Activated CD4-positive, alpha-beta T cell treated with anti-CD3 and anti-CD28 coated beads for 24 hours (primary cell): ENCODE results near the gene SHROOM1.
"Not testable (repeated sequence)": the region's sequence is repeated elsewhere in the genome, so short reads cannot be mapped to it uniquely, and the experiment has no call there.

ENCODE experiments used
- DNase-seq, 2 donors: peaks; one replicate each; pipeline ENCODE4 v3.0.0-alpha.2; 2020; ENCODE audit warnings: low read depth in 2 of 2

Gene SHROOM1

DNA sequence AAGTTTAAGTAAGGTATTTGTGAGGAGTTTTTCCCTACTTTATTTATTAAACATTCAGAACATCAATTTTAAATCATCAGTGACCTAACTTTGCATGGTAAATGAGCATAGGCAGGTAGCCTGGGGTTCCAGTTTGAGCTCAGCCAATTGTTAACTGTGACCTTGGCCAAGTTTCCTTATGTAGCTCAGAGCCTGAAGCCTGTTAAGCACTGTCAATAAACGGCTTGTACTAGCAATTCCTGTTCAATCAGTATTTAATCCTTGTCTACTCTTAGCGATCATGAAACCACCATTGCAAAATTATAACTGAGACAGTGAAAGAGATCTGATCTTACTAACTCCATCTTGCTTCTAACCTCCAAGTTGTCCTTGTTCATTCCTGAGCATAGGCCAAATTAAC is 22.0 kb downstream of the SHROOM1 start:
- no peak for DNase-seq

DNA sequence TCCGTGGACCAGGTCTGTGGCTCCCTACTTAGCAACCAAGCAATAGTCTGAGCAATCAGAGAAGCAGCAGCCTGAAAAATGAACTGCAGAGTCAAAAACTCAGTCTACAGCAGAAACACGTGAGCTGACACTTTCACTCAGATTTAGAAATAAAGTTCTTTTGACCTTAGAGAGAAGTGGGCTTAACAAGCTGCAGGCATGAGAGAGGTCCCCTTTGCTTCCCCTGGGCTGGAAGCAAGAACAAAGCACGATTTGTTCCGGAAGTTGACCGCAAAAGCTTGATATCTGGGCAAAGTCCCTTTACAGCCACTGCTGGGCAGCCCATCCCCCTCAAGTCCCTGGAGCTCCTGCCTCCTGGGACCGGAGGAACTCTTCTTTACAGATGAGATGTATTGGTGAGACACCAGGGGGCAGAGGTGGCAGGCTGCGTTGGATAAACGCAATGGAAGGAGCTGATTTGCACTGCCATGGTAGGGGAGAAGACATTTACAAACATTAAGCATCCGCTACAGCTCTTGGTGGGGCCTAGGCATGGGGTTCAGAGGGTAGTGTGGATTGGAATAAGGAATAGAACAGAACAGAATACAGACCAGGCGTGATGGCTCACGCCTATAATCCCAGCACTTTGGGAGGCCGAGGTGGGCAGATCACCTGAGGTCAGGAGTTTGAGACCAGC is 23.1 kb downstream of the SHROOM1 start:
- DNase-seq, result no peak

DNA sequence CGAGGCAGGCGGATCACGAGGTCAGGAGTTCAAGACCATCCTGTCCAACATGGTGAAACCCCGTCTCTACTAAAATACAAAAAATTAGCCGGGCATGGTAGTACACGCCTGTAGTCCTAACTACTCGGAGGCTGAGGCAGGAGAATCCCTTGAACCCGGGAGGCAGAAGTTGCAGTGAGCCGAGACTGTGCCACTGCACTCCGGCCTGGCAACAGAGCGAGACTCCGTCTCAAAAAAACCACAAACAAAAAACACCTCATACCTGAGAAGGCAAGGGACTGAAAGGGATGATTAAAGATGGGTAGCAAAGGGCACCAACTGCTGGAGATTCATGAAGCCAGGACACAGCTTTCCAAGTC is 23.7 kb downstream of the SHROOM1 start:
- not testable (repeated sequence) for DNase-seq

DNA sequence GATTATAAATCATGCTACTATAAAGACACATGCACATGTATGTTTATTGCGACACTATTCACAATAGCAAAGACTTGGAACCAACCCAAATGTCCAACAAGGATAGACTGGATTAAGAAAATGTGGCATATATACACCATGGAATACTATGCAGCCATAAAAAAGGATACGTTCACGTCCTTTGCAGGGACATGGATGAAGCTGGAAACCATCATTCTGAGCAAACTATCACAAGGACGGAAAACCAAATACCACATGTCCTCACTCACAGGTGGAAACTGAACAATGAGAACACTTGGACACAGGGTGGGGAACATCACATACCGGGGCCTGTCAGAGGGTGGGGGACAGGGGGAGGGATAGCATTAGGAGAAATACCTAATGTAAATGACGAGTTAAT is 24.6 kb downstream of the SHROOM1 start:
- DNase-seq, result not testable (repeated sequence)

DNA sequence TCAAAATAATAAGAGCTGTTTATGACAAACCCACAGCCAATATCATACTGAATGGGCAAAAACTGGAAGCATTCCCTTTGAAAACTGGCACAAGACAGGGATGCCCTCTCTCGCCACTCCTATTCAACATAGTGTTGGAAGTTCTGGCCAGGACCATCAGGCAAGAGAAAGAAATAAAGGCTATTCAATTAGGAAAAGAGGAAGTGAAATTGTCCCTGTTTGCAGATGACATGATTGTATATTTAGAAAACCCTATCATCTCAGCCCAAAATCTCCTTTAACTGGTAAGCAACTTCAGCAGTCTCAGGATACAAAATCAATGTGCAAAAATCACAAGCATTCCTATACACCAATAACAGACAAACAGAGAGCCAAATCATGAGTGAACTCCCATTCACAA is 26.2 kb downstream of the SHROOM1 start:
- DNase-seq, result not testable (repeated sequence)

DNA sequence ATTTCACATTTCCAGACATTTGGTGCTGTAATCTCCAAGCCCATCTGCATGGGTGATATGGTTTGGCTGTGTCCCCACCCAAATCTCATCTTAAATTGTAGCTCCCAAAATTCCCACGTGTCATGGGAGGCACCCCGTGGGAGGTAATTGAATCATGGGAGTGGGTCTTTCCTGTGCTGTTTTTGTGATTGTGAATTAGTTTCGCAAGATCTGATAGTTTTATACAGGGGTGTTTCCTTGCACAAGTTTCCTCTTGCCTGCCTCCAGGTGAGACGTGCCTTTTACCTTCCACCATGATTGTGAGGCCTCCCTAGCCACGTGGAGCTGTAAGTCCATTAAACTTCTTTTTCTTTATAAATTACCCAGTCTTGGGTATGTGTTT is 27.8 kb downstream of the SHROOM1 start:
- not testable (repeated sequence) for DNase-seq

DNA sequence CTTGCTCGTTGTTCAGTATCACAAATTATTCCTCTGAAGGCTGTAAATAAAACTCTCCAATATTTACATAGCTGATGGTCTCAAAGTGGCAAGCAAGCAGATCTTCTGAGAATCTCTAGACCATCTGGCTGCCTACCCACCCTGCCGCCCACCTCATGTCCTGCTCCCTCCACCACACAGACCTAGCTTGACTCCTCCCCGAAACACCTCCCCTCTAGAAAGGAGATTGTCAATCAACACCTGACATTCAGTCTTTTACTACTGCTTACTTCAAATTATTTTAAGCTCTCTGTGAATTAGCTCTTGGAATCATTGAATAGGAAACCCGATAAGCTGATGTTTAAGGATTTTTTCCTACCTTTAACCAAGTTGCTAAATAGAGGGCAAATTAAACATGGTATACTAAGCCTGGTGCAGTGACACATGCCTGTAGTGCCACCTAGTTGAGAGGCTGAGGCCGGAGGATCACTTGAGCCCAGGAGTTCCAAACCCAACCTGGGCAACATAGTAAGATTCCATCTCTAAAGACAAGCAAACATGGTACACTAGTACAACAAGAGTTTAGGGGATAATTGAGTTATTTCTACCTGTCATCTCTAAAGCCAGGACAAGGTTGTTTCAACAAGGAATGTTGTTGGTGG is 28.3 kb downstream of the SHROOM1 start:
- DNase-seq, result no peak

DNA sequence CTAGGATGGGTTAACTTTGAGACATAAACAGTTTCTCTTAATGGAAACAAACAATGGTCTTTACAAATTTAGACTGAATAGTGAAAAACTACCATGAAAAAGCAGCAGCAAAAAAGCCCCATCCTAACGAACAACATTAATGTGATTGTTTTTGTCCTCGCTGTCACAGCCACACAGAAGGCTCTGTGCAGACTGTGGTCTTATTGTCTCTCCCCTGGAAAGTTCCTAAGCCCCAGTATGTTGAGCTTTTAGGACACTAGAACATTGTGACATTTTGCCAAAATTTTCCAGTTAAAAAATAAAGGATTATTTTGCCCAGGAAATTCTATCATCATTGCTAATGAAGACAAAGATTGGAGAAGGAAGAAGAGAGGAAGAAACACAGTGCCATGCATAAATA is 29.9 kb downstream of the SHROOM1 start:
- DNase-seq, result no peak

DNA sequence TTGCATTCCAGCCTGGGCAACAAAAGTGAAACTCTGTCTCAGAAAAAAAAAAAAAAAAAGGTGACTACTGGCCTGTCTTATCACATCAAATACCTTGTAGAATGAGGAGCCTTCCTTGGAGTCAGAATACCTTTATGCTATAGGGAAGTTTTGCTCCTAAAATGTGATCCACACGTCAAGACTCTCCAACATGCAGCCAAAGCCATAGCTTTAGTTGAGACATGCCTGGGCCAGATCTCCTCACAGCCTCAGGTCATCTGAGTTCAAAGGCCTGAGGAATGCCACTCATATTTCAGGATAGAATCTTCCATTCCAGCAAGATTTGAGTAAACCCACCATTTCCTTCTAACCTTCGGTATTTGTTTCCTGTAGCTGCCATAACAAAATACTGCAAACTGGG is 31.1 kb downstream of the SHROOM1 start:
- no peak for DNase-seq

DNA sequence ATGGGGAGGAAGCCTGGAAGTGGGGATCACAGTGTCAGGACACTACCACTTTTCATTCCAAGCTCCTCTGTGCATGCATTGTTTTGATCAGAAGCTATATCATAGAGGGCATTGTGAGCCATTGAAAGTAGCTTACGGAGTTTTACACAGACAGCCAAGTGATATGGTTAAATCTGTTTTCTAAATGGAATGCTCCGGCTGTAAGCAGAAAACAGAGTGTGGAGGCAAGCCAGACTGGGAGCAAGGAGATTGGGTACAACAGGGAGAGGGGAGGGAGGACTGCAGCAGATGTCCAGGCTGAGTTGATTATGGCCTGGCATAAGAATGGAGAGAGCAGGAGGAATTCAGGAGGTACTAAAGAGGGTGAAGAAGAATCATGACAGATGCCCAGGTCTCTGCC is 32.8 kb downstream of the SHROOM1 start:
- no peak for DNase-seq

DNA sequence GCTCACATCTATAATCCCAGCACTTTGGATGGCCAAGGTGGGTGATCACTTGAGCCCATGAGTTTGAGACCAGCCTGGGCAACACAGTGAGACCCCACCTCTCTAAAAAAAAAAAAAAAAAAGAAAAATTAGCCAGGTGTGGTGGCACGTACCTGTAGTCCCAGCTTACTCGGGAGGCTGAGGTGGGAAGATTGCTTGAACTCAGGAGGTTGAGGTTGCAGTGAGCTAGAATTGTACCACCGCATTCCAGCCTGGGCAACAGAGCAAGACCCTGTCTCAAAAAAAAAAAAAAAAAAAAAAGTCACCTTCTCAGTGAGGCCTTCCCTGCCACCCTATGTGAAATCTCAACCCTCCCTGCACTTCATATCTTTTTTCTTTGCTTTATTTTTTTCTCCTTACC is 39.4 kb downstream of the SHROOM1 start:
- no peak for DNase-seq

DNA sequence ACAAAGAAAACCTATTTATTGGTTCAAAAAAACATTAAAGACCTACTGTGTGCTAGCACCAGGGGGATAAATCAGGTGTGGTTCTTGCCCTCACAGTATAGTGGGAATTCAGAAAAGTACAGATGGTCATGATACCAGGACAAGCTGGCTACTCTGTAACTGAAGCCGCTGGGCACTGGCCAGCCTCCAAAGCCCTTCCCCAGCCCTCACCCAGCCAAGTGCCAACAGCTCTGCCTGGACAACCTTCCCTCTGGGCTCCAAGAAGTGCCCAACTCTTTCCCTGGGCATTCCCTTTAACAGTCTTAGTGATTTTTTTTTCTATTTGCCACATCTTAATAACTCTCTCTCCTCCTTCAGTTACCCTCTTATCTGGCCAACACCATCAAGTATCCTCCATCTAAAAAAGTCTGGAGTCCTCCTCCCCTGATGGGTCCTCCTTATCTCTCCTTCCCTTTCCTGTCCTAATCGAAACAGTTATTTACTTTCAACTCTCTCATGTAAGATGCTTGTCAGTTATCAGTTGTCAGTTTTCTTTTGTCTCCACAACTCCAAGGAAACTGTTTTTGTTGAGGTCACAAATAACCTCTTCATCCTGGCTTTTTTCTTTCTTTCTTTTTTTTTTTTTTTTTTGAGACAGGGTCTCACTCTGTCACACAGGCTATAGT is 40.1 kb downstream of the SHROOM1 start:
- no peak for DNase-seq

DNA sequence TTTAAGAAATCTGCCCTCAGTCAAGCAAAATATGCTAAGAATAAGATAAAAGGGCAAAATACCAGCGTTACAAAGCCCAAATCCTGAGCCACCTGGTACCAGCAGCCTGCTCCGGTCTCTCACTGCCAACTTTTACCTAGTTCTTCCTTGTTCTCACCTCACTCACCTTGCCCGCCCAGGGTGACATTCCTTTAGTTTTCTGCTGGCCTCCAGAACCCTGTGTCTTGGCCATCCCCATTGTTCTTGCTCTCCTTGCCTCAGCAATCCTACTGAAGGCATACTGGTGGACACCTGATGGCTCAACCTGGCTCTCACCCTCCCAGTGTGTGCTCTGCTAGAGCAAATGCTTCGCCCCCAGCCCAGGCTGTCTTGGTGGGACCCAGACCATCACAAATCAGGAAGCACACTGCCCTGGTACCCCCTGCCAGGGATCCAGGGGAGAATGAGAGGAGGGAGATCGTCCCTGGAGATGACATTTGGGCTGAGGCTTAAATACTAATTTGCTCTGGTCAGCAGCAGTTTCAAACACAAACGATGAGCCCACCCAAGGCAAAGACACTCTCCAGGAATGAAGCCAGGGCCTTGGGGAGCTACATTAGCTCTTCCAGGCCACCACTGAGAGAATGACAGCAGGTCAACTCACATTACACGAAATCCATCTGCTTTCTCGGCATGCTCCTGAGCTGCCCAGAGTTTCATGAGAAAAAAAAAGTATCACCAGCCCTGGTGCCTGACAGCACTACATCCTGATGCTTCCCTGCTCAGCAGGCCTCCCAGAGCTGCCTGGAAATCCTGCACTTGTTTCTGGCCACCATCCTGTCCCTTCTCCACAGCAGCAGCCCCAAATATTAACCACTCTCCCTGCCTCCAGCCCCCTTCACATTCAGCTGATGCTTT is 41.2 kb downstream of the SHROOM1 start:
- DNase-seq, result no peak

DNA sequence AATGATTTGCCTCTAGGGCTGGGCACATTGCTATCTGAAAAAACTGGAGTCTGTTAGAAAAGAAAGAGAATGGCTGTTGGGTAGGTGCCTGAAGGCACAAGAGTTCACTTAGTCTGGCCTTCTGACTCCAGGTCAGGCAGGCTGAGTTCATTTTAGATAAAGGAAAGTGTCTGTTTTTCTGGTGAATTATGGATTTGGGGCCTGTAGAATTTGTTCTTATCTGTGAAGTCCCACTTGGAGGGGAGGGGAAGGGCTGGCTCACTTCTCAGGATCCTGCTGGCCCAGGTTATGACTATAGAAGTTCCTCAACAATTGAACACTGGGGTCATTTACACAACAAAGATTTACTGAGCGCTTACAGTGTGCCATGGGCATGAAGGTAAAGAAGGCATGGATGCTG is 41.9 kb downstream of the SHROOM1 start:
- no peak for DNase-seq

DNA sequence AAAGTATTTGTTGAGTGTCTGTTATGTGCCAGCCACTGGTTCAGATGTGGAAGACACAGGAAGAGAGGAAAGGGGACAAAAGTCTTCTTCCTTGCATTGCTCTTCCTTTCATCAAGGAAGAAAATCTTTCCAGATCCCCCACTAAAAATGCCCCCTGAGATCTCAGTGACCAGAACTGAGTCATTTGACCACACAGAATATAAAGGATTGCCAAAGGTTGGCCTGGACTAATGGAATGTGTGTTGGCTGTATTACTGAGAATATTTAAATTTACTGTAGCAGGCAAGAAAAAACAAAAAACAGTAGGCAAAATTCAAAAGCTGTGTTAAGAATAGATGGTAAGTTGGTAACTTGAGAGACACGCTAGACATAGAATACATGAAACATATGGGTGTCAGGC is 43.4 kb downstream of the SHROOM1 start:
- no peak for DNase-seq

DNA sequence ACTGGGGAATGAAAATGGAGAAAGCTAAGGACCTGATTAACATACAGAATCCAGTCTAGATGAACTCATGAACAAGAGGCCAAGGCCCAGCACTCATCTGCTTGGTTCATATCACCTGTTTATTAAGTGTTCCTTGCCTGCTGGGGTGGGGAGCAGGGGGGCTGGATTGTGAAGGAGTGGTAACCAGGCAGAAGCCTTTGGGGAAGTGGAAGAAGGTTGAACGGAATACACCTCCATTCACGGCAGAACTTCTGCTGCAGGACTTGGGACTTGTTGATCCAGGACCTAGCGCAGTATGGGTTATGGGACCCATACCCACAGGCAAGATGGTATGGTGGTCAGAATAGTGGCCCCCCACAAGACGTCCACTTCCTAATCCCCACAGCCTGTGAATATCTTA is 44.6 kb downstream of the SHROOM1 start:
- DNase-seq, result no peak

DNA sequence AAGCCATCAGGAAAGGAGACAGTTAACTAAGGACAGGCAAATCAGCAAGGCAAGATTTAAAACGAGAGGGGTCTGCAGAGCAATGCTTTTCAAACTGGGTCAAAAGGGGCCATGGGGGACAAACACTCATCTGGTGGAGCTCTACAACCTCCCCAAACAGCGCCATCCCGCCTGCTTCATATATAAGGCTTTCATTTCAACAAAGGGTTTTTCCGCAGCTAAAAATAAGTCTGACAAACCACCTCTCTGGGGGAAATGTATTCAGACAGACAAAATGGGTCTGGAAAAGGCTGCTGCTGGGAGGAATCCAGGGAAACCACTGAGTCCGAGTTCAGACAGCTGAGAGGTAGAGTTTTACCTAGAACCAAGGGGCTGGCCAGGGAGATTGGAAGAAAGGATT is 45.1 kb downstream of the SHROOM1 start:
- no peak for DNase-seq

DNA sequence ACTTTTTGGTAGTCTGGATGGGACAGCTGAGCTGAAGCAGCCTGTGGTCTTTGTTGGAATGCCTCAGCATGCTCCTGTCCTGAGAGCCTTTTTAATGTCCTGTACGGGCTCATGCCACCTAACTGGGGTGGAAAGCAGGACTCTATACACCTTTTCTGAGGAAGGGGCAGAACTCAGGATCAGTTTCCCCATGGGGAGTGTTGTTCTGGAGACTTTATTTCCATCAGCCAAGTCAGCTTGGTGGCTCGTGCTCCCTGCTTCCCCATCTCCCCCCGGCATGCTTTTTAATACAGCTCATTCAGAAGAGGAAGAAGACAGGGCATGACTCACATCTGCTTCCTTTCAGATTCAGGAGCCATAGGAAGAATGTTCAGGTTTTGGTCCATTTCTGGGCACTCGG is 48.3 kb downstream of the SHROOM1 start:
- no peak for DNase-seq

DNA sequence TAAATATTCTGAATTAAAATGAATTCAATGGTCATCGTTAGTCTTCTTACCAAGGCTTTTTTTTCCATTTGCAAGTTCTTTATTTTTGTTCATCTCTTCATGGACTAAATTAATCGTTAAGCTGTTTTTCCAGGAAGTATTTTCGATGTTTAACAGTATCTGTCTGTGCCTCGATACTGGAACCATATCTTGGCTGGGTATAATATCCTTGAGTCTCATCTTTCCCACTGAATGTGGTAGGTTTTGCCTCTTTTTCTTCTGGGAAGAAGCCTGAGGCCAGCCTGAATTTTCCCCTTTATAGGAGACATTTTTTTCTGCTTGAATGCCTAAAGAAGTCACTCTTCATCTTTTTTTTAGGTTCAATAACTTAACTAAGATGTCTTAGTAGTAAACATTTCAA is 49.4 kb downstream of the SHROOM1 start:
- DNase-seq, result no peak

DNA sequence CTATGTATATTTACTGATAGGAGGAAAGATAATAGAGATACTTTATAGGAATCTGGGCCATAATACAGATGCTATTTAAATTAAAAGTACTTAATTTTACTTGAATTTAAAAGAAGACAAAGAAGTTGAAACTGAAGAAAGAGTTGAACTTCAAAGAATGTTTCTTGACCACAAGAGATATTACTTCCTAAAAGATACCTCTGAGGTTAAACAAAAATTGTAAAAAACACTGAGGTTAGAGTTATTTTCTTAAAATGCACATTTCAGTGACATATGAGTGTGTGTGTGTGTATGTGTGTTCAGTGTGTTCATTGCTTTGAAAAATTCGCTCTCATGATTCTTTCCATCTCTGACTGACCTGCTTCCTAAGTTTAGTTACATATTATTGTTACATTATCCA is 49.9 kb downstream of the SHROOM1 start:
- no peak for DNase-seq

DNA sequence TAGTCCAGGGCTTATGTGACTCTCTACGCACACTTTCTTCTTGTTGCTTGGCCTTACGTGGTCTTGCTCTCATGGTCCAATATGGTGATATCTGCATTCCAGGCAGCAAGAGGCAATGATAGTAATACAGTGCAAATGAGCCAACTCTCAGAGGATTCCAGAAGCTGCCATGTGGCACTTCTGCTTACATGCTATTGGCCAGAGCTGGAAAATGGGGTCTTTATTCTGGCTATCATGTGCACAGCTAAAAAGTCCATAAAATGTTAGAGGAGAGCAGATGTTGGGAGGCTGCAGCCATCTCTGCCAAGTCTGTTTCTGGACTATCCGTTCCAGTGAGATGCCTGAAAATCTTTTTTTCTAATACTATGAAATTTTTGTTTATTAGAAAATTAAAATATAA is 50.5 kb downstream of the SHROOM1 start:
- DNase-seq, result no peak

DNA sequence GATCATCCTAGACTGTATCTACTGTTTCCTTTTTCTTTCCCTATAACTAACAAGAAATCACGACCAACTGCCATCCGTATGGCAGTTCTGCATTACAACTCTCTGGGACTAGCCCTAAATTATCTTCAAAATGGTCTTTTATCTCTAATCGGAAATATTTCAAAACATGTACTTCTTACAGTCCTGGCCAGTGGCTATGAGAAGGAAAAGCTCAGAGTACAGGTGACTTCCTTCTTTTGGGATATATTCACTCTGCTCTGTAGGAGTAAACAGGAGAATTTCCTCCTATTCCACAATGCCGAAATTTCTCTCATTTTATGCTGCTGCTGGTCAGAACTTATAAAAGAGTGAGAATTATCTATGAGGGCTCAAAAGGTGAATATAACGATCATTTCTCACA is 51.6 kb downstream of the SHROOM1 start:
- no peak for DNase-seq
